ENCODE data around the gene SLC49A3. TPM values are rescaled to one million over a fixed set of nuclear protein-coding genes. Genes with fewer than 3 reads are reported as not detected.

The SLC49A3 gene
- total and polyA plus RNA-seq, 2 of the 8 experiments (the other 6 are each of a cell fraction or from before 2014, with no cell fraction given) = 5.0 to 8.8 TPM

GRCh38 chr4:667545-667925 lies 21.4 kb downstream of the SLC49A3 start (continued):
- TF ChIP-seq ATF2 (IDR thresholded peaks at IDR 0.05; ENCODE audit: low read length) (no peak), TBP (IDR thresholded peaks at IDR 0.05; ENCODE audit: low read depth, low read length) (no peak), NRF1 (IDR thresholded peaks at IDR 0.05; ENCODE audit: low read depth, low read length) (no peak)

Measured in H1 (cell line).